B cell (primary cell): ENCODE data around the gene PPM1J. TPM values are rescaled to one million over a fixed set of nuclear protein-coding genes. Genes with fewer than 3 reads are reported as not detected.

Experiments
- ATAC-seq: fragments of 200-7000 bp; cut with Tn5 transposase; one replicate; pipeline ENCODE4 v1.10.0; 2021; ENCODE audit warnings: low read depth, mild to moderate bottlenecking, moderate number of reproducible peaks, moderate library complexity
- CTCF ChIA-PET: fragments of 350-600 bp; sonication (Branson Sonifier 250); formaldehyde crosslinking; loops from one replicate; lab custom pipeline; 2021; ENCODE audit warnings: antibody characterized with exemption, inconsistent platforms; lab: Charles Lee
- POLR2A ChIA-PET: fragments of 350-600 bp; sonication (Branson Sonifier 250); formaldehyde crosslinking; loops from one replicate; lab custom pipeline; 2021; ENCODE audit warnings: antibody characterized with exemption; lab: Charles Lee
- DNase-seq: peaks from one replicate; pipeline ENCODE4 v3.0.0; 2013
- H2AFZ ChIP-seq: 2 replicates; pipeline ENCODE4 v1.6.1; 2012; ENCODE audit warnings: mild to moderate bottlenecking, low read depth, low read length; ENCODE audit not compliant: insufficient read depth, poor library complexity, severe bottlenecking
- H3K27ac ChIP-seq, 2 donors: 1 replicate in 1 of 2; 2 replicates in 1 of 2; pipeline ENCODE4 v1.5.1; 2012 to 2013; ENCODE audit warnings: low read length in 2 of 2, mild to moderate bottlenecking in 2 of 2, moderate library complexity in 1 of 2
- H3K27me3 ChIP-seq, 4 experiments: fragments of 200-600 bp in 1 of 4; sonication (generic) in 1 of 4; replicated peaks in 1 of 4; 1 replicate in 2 of 4; 2 replicates in 2 of 4; pipeline versions ENCODE4 v1.6.1 to v1.7.0; 2013 to 2016; ENCODE audit warnings: low read length in 3 of 4, mild to moderate bottlenecking in 2 of 4, mixed read lengths in 1 of 4, moderate library complexity in 1 of 4; ENCODE audit not compliant: insufficient read depth in 4 of 4, control insufficient read depth in 3 of 4; ENCODE audit errors: control extremely low read depth in 1 of 4
- H3K36me3 ChIP-seq, 2 experiments: replicated peaks in 1 of 2; 1 replicate in 1 of 2; 2 replicates in 1 of 2; pipeline versions ENCODE4 v1.6.1 to v1.7.1; 2013; ENCODE audit warnings: low read length in 1 of 2; ENCODE audit not compliant: insufficient read depth in 2 of 2, control insufficient read depth in 1 of 2; ENCODE audit errors: control extremely low read depth in 1 of 2, extremely low read depth in 1 of 2
- H3K4me1 ChIP-seq, 2 donors: fragments of 200-600 bp in 1 of 2; sonication (generic) in 1 of 2; 1 replicate in 1 of 2; 2 replicates in 1 of 2; pipeline versions ENCODE4 v1.5.1 to v1.6.1; 2013 to 2017; ENCODE audit warnings: low read length in 2 of 2; ENCODE audit not compliant: control insufficient read depth in 2 of 2, insufficient read depth in 2 of 2
- H3K4me2 ChIP-seq: replicated peaks from 2 replicates; pipeline ENCODE3; 2012; ENCODE audit warnings: mild to moderate bottlenecking, low read depth, low read length; ENCODE audit not compliant: poor library complexity, severe bottlenecking
- H3K4me3 ChIP-seq, 5 experiments: fragments of 200-600 bp in 1 of 5; sonication (generic) in 1 of 5; 1 replicate in 3 of 5; 2 replicates in 2 of 5; pipeline versions ENCODE4 v1.5.1 to v1.7.0; 2011 to 2016; ENCODE audit warnings: low read length in 4 of 5, mild to moderate bottlenecking in 4 of 5, low read depth in 2 of 5, control low read depth in 1 of 5, moderate library complexity in 1 of 5; ENCODE audit not compliant: insufficient read depth in 1 of 5; ENCODE audit errors: control extremely low read depth in 1 of 5, extremely low read depth in 1 of 5
- H3K79me2 ChIP-seq: fragments of 200-600 bp; sonication (generic); one replicate; pipeline ENCODE4 v1.6.0; 2016; ENCODE audit warnings: low read length; ENCODE audit not compliant: control insufficient read depth, insufficient read depth
- H3K9ac ChIP-seq: fragments of 200-600 bp; sonication (generic); 2 replicates; pipeline ENCODE4 v1.6.1; 2017; ENCODE audit warnings: mild to moderate bottlenecking, low read length, moderate library complexity
- H3K9me3 ChIP-seq, 3 donors: one replicate each; pipeline versions ENCODE4 v1.6.1 to v1.7.1; 2013; ENCODE audit warnings: low read length in 2 of 3; ENCODE audit not compliant: control insufficient read depth in 2 of 3, insufficient read depth in 1 of 3; ENCODE audit errors: control extremely low read depth in 1 of 3
- H4K20me1 ChIP-seq: 2 replicates; pipeline ENCODE4 v1.6.0; 2012; ENCODE audit warnings: mild to moderate bottlenecking, low read length; ENCODE audit not compliant: insufficient read depth, control insufficient read depth, poor library complexity, severe bottlenecking
- H3K27ac Mint-ChIP-seq: one replicate; pipeline ENCODE4 v1.8.0; 2021; ENCODE audit warnings: mixed read lengths
- H3K27me3 Mint-ChIP-seq: one replicate; pipeline ENCODE4 v1.8.0; 2021; ENCODE audit warnings: mixed read lengths
- H3K4me1 Mint-ChIP-seq: one replicate; pipeline ENCODE4 v1.8.0; 2021; ENCODE audit warnings: mixed read lengths
- H3K4me3 Mint-ChIP-seq: one replicate; pipeline ENCODE4 v1.8.0; 2021; ENCODE audit warnings: mixed read lengths
- H3K9me3 Mint-ChIP-seq: one replicate; pipeline ENCODE4 v1.8.0; 2022; ENCODE audit warnings: mixed read lengths; ENCODE audit not compliant: insufficient read depth
- CTCF ChIP-seq: fragments of 200-600 bp; IDR thresholded peaks from one replicate; pipeline ENCODE4 v1.8.0; 2022; ENCODE audit warnings: antibody characterized with exemption, mild to moderate bottlenecking
- EZH2 ChIP-seq: IDR thresholded peaks from 2 replicates; pipeline ENCODE4 v1.6.1; 2012; ENCODE audit warnings: borderline replicate concordance, low read depth, mild to moderate bottlenecking, moderate library complexity, low read length; ENCODE audit not compliant: insufficient read depth, poor library complexity, severe bottlenecking
- WGBS: methylation state at CpG from one replicate; pipeline ENCODE4 v1.1.5; 2013; ENCODE audit warnings: missing lambda C conversion rate; ENCODE audit not compliant: insufficient coverage; 5-methylcytosine and 5-hydroxymethylcytosine counted together
- intact Hi-C: fragments of 100-400 bp; cut with micrococcal nuclease; formaldehyde crosslinking; loops from one replicate; pipeline ENCODE4 v1.10.0; 2022
- polyA plus RNA-seq: library from polyadenylated mRNA; depleted of rRNA; stranded (reverse); fragments of >200 nt; gene quantifications from 2 replicates; pipeline ENCODE4 v1.2.3, GENCODE V29; 2012
- total RNA-seq, 2 donors: library from RNA; stranded (reverse); fragments of 120-200 nt in 1 of 2; gene quantifications; 1 replicate in 1 of 2; 2 replicates in 1 of 2; pipeline versions ENCODE4 v1.2.3 to v1.2.4, GENCODE V29; 2013 to 2022

The PPM1J gene
- total and polyA plus RNA-seq, 2 donors (not counting 1 experiment from before 2014, with no cell fraction given), result 2.1 to 7.5 TPM

GRCh38 chr1:112718691-112719418 lies 3.7 kb upstream of the PPM1J start:
- H3K4me3 ChIP-seq, result peak overlapping the region in 1 of 5 experiments; percentile 32
- H3K9ac ChIP-seq, result no peak overlapping the region
- H3K27ac ChIP-seq, result no peak overlapping the region
- H3K27me3 ChIP-seq, result peaks cover 0 to 22% (median 12%) of the 10 kb centered on the region in 4 experiments
- ChIA-PET POLR2A (no interaction called here), CTCF (interaction anchor here (0.8 to 9.7 kb wide), 17 partner anchors 8 to 959 kb away, joined by 3 to 109 read pairs (median 6); partner anchors contain the start of genes LRIG2, MOV10 and SLC16A1)
- no peaks in the 10 kb centered on the region for H4K20me1 ChIP-seq
- no peaks in the 10 kb centered on the region for H3K9me3 Mint-ChIP-seq
- no peaks in the 10 kb centered on the region for H3K79me2 ChIP-seq
- no peaks in the 10 kb centered on the region for H3K36me3 ChIP-seq
- intact Hi-C loops, result loop anchor here (5.0 to 10.0 kb wide), 7 partner anchors 163 to 1996 kb away; partner anchors contain the start of genes AP4B1, DCLRE1B, MAGI3 and NRAS
- H3K4me1 ChIP-seq, result peaks cover 22 to 46% of the 10 kb centered on the region in 2 donors
- 20% methylated on average over 43 of the region's 44 CpGs for WGBS
- peak; percentile 78 for DNase-seq
- H3K4me1 Mint-ChIP-seq, result peaks cover 30% of the 10 kb centered on the region
- peak overlapping the region; percentile 74 for H3K4me2 ChIP-seq
- ATAC-seq, result no peak
- TF ChIP-seq CTCF, result peak; percentile 87
- TF ChIP-seq EZH2, result no peak
- H2AFZ ChIP-seq, result peak overlapping the region; percentile 46
- H3K27me3 Mint-ChIP-seq, result peaks cover 31% of the 10 kb centered on the region
- H3K4me3 Mint-ChIP-seq, result peak overlapping the region; percentile 30
- no peaks in the 10 kb centered on the region for H3K9me3 ChIP-seq
- H3K27ac Mint-ChIP-seq, result no peak overlapping the region
